HG02852 (cell line): ENCODE data around the gene NXT1.
"Not testable (repeated sequence)": the region's sequence is repeated elsewhere in the genome, so short reads cannot be mapped to it uniquely, and the experiment has no call there.

Source experiments
- ATAC-seq: cut with Tn5 transposase; IDR thresholded peaks from one replicate; pipeline ENCODE4 v1.9.1; 2021; ENCODE audit warnings: mild to moderate bottlenecking, moderate library complexity; ENCODE audit not compliant: unreplicated experiment

The NXT1 gene

DNA sequence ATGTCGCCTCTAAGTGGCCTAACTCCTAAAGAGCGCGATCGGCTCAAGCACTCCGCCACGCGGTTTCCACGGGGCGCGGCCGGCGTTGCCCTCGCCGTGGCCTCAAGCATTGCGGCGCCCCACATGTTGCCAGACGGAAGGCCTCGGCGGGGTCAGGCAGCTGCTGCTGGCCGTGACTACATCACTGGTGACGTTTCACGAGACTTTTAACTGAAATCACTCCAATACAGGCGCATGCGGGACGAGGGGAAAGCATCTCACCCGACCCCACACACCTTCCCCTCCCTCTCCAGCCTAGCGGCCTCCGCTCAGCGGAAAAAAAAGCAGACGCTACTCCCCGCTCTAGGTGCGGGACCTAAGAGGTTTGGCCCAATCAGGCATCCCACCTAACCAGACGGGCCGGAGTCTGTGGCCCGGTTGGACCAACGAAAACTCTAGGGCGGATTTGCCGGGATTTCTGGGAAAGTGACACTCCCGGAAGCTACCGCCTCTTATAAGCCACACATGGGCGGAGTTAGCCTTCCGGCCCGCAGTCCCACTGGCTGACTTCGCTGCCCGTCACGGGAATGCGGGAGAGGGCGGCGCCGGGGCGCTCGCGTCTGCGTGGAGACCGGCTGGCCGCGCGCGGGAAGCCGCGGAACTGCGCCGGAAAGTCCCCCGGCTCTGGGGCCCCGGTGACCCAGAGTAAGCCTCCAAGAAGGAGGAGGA, at the start of gene NXT1:
TSS of gene NXT1 (plus strand) at position 596 of the 708 bp plus-strand sequence. CDS start 3,251 bp downstream, outside the sequence.
- ATAC-seq = peak; percentile 80

DNA sequence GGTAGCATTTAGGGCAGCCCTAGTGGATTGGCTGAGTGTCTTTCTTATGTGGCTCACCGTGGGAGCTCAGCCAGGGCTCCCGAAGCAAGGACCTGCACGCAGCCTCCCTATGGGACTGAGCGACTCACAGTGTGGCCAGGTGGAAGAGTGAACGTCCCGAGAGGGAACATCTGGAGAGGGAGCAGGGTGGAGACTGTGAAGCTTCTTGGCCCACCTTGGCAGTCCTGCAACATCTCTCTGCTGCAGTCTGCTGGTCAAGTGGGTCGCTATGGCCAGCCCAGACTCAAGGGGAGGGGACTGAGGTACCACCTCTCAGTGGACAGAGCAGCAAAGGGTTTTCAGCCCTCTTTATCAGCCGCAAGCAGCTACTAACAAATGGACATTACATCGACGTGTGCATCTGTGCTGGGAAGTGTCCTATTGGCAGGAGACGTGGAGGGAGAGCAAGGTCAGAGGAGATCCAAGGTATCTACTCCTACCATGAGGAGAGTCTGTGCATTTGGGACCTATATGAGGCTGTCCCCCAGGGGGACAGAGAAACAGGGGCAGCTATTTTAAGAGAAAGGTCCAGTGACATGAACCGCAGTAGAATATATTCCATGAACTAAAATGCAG, 49.0 kb upstream of the NXT1 start:
- no peak for ATAC-seq

DNA sequence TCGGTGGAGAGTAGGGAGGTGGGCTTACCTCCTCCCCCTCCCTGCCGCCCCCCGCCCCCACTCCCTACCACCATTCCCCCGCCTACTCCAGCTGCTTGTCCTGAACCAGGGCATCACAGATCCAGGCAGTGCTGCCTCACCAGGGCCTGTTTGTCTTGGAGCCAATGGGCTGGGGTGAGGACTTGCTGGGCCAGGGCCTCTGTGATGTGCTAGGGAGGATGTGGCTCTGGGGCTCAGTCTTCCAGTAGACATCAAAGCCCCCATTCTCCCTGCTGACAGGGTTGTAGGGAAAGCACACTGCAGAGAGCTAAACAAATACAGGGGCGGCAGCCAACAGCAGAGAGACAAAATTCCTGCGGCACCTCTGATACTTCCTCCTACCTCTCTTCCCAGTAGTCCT, 48.2 kb upstream of the NXT1 start:
- ATAC-seq = no peak

DNA sequence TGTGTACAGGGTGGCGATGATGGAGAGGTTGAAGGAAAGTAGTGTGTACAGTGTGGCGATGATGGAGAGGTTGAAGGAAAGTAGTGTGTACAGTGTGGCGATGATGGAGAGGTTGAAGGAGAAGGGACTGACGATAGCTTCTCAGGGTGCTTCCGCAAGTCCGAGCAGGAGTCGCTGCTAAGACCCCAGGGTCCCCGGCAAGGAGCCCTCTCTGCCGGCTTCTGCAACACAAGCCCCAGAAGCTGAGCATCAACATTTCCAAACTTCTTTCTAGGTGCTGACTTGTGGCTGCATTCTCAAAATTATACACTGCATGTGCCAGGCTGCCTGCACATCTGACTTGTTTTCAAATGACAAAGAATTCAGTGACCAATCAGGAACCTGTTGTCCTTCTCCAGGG, 47.8 kb upstream of the NXT1 start:
- ATAC-seq = no peak

DNA sequence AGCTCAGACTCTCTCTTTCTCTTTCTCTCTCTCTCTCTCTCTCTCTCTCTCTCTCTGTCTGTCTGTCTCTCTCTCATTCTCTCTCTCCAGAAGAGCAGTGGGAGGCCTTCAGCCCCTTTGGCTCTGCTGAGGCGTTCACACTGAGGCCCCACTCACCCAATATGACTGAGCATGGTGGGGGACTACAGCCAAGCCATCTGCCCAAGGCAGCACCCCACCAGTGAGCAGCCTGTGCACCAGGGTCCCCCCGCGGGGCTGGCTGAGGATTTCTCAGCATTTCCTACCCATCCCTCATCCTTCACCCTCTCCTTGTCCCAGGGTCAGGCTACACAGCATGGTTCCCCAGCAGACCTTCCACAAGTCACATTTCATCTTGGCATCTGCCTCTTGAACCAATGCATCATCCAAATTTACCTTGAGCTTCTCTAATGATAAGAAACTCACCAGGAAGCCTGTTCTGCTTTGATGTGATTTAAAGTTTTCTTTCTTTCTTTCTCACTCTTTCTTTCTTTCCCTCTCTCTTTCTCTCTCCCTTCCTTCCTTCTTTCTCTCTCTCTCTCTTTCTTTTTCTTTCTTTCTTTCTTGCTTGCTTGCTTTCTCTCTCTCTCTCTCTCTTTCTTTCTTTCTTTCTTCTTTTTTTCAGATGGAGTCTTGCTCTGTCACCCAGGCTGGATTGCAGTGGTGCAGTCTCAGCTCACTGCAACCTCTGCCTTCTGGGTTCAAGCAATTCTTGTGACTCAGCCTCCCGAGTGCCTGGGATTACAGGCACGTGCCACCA, 47.1 kb upstream of the NXT1 start:
- no peak for ATAC-seq

DNA sequence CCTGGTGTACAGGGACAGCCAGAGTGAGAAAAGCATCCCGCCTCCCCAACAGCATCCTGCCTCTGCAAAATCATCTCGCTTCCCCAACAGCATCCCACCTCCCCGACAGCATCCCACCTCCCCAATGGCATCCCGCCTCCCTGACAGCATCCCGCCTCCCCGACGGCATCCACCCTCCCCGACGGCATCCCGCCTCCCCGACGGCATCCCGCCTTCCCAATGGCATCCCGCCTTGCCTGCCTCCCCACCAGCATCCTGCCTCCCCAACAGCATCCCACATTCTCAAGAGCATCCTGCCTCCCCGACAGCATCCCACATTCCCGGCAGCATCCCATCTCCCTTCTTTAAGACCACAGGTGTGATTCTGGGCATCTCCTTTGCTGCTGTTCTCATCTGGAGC, 46.0 kb upstream of the NXT1 start:
- ATAC-seq = no peak

GRCh38 chr20:23305098-23305497, 45.5 kb upstream of the NXT1 start:
- ATAC-seq = no peak

DNA sequence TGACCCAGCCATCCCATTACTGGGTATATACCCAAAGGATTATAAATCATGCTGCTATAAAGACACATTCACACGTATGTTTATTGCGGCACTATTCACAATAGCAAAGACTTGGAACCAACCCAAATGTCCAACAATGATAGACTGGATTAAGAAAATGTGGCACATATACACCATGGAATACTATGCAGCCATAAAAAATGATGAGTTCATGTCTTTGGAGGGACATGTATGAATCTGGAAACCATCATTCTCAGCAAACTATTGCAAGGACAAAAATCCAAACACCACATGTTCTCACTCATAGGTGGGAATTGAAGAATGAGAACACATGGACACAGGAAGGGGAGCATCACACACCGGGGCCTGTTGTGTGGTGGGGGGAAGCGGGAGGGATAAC, 43.2 kb upstream of the NXT1 start:
- ATAC-seq = not testable (repeated sequence)

DNA sequence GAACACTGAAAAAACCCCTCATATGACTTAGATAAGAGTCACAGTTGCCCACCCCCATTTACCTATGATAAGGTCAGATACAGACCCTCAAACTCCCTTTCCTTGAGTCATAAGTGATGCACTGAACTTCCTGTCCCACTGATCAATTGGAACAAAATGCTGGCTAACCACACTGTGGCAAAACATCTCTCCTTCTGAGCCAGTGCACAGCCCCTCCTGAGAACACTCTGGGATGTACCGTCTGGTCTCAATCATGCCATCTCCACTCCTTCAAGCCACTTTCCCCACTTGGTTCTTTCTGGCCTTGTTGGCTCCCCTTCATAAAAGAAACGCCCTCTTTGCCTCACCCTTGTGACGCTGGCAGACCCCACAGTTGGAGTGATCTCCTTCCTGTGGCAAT, 42.6 kb upstream of the NXT1 start:
- no peak for ATAC-seq

DNA sequence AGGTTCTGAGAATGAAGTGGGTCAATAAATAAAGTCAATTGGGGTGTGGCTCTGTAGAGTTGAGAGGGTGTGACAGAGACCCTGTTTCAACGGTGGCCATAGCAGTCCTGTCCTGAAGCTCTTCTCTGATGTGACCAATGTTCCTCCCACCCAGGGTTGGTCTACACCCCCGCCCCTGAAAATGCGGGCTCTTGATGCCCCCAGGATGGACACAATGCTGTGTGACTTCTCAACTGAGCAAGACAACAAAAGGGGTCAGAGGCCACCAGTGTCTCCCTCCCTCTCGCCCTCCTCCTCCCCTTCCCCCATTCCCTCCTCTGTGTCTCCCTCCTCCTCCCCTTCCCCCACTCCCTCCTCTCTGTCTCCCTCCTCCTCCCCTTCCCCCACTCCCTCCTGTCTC, 41.7 kb upstream of the NXT1 start:
- ATAC-seq = no peak

DNA sequence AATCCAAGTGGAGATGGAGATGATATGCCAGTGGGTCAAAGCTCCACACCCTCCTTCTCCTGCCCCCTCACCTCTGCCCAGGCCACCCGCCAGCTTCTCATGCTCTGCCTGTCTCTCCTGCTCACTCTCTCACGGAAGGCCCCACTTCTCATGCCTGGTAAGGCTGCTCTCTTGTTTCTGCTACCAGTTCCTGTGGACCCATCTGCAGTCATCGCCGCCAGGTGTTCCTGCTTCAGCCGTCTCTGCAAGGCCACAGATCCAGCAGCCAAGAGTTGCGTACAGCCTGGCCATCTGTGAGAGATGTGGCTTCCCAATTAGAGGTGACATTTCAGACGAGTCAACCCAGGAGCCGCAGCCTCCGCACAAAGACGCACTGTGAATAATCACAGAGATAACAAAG, 40.8 kb upstream of the NXT1 start:
- no peak for ATAC-seq

DNA sequence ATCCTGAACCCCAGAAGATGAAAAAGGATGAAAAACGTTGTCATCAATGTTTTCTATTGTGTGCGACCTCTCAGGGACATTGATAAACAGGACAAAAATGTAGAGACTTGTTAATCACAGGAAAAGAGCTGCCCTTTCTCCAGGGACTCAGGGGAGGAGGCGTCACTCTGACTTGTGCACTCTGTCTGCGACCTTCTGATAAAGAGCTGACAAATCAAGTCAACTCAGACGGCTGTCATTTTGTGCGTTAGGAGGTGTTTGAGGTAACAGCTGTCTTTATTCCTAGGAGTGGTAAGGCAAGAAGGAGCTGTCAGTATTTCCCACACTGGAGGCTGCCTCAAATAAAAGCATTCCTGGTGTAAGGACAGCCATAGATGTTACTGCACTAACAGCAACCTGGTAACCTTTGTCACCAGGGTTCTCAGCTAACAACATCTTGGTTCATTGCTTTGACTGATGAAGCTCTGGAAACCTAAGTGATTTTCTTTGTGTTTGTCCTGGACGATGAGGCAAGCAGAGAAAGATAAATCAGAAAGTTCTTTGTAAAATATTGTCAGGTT, 38.6 kb upstream of the NXT1 start:
- no peak for ATAC-seq

GRCh38 chr20:23313271-23313670, 37.3 kb upstream of the NXT1 start:
- ATAC-seq = no peak

GRCh38 chr20:23314699-23315098, 35.9 kb upstream of the NXT1 start:
- no peak for ATAC-seq

DNA sequence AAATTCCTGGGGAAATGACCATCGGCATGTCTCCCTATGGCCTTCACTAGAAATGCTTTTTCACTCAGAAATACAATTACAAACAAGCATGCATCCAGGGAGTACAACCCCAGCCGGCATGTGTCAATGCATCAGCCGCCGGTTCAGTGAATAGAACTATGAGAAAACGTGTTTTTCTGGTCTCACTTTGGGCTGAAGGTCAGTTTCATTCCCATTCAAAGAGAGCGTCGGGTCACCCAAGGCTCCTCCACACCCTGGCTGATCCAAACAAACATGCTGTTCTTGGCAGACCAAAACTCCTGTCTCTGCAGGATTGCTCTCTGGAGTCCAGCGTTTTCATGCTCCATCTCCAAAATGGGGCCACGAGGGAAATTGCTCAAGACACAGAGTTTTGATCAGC, 35.5 kb upstream of the NXT1 start:
- no peak for ATAC-seq

DNA sequence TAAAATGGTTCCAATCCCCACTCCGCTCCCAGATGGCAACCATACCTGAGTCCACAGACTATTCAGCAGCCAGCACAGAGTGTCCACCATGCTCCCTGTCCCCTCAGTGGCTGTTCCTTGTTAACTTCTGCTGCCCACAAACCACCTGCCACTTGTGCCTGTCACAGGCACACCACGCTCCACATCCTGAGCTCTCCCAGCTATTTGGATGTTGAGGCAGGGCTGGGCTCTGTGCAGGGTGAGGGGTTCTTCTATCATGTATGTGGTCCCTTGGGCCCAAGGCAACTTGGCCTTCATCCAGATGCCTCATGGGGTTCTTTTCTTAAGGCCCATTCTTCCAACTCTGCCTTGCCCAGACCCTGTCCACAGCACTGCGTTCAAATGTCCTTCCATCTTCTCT, 34.0 kb upstream of the NXT1 start:
- ATAC-seq = no peak

DNA sequence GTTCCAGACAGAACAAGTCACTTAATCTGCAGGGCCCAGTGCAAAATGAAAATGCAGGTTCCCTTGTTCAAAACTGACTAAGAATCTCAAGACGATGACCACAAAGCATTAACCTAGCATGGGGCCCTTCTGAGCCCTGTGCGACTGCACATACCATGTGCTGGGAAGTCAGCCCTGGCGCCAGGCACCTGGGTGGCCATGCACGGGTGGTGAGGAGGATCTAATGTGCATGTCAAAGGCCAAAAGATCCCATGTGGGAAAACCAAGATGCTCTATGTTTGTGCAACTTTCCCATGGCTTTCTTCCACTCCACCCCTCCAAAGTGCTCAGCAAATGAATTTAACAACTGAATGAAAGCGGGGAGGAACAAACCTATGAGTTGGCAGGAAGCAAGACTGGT, 33.5 kb upstream of the NXT1 start:
- no peak for ATAC-seq

- no peak for ATAC-seq
These were observed 32.2 kb upstream of the NXT1 start for GRCh38 chr20:23318347-23318746.

GRCh38 chr20:23320317-23320716, 30.3 kb upstream of the NXT1 start:
- no peak for ATAC-seq

DNA sequence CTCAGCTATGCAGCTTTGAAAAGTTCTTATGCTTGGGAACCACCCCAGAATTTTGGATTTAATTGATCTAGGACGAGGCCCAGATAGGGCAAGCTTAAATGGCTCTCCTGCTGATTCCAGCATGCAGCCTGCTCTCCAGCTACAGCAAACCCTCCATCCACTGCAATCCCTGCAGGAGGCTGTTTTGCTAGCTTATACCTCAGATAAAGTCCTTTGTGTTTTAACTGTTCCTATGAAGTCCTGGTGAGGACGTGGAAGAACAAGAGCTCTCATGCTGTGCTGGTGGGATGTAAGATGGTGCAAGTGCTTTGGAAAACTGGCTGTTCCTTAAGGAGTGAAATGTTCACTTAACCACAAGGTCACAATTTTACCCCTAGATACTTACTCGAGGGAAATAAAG, 25.5 kb upstream of the NXT1 start:
- ATAC-seq = no peak

DNA sequence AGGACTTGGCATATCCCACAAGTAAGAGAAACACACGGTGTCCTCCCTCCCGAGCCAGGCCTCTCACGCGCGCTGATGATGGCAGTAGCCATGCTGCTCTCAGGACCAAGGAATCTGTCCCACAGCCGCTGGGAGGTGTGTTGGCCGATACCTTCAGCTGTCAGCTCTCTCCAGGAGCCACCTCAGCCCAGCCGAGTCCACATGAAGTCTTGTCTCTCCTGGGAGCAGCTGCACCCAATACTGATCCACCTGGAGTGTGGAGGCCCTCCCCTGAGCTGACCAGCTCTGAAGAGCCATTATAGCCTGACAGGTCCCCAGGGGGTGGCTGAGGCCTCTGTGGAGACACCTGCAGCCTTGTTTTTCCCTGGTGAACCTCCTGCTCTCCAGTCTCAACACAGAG, 23.8 kb upstream of the NXT1 start:
- ATAC-seq = no peak
